Immature natural killer cell (primary cell): ENCODE results near the gene ACER3. TPM values are rescaled to one million over a fixed set of nuclear protein-coding genes. Genes with fewer than 3 reads are reported as not detected.
"Not testable (repeated sequence)": the region's sequence is repeated elsewhere in the genome, so short reads cannot be mapped to it uniquely, and the experiment has no call there.

Experiments
- DNase-seq, 3 donors: peaks; one replicate each; pipeline ENCODE4 v3.0.0; 2022; ENCODE audit warnings: mixed read lengths in 1 of 3
- H3K27ac Mint-ChIP-seq, 6 donors: one replicate each; pipeline ENCODE4 v1.8.0; 2020; ENCODE audit warnings: mixed read lengths in 6 of 6, mild to moderate bottlenecking in 5 of 6, inconsistent platforms in 4 of 6, moderate library complexity in 3 of 6
- H3K27me3 Mint-ChIP-seq, 3 donors: one replicate each; pipeline ENCODE4 v1.8.0; 2020 to 2021; ENCODE audit warnings: low read depth in 3 of 3, mild to moderate bottlenecking in 3 of 3, mixed read lengths in 3 of 3, moderate library complexity in 3 of 3, inconsistent platforms in 1 of 3
- H3K36me3 Mint-ChIP-seq, 3 donors: one replicate each; pipeline ENCODE4 v1.8.0; 2020; ENCODE audit warnings: mixed read lengths in 3 of 3, inconsistent platforms in 2 of 3, mild to moderate bottlenecking in 2 of 3
- H3K4me1 Mint-ChIP-seq, 2 donors: one replicate each; pipeline ENCODE4 v1.8.0; 2020; ENCODE audit warnings: inconsistent platforms in 2 of 2, mild to moderate bottlenecking in 2 of 2, mixed read lengths in 2 of 2, moderate library complexity in 1 of 2
- H3K4me3 Mint-ChIP-seq, 5 donors: one replicate each; pipeline ENCODE4 v1.8.0; 2020; ENCODE audit warnings: mild to moderate bottlenecking in 5 of 5, mixed read lengths in 5 of 5, inconsistent platforms in 3 of 5, moderate library complexity in 3 of 5
- H3K9me3 Mint-ChIP-seq, 6 donors: one replicate each; pipeline ENCODE4 v1.8.0; 2020; ENCODE audit warnings: mild to moderate bottlenecking in 6 of 6, mixed read lengths in 6 of 6, inconsistent platforms in 4 of 6, moderate library complexity in 3 of 6
- polyA plus RNA-seq, 3 donors: library from polyadenylated mRNA; unstranded; fragments of 300-500 nt; fragmentation: Illumina TruSeq; gene quantifications; one replicate each; pipeline ENCODE4 v1.2.3, GENCODE V29; 2021

ACER3 gene
- polyA plus RNA-seq, 3 donors from 2014 or later = 3.3 to 8.4 (median 5.3) TPM

- Mint-ChIP-seq H3K27me3 (peaks cover 1 to 6% (median 2%) of the 10 kb centered on the region in 3 donors), H3K4me3 (no peak overlapping the region), H3K36me3 (no peaks in the 10 kb centered on the region), H3K9me3 (no peaks in the 10 kb centered on the region), H3K27ac (no peak overlapping the region), H3K4me1 (no peaks in the 10 kb centered on the region)
- no peak for DNase-seq
These were observed 16.2 kb upstream of the ACER3 start for GRCh38 chr11:76844511-76844910.

GRCh38 chr11:76845069-76845468, 15.6 kb upstream of the ACER3 start:
- no peak overlapping the region for H3K27ac Mint-ChIP-seq
- H3K27me3 Mint-ChIP-seq = peaks cover 2 to 6% (median 2%) of the 10 kb centered on the region in 3 donors
- no peak for DNase-seq
- no peaks in the 10 kb centered on the region for H3K9me3 Mint-ChIP-seq
- H3K4me3 Mint-ChIP-seq = no peak overlapping the region
- H3K36me3 Mint-ChIP-seq = no peaks in the 10 kb centered on the region
- no peaks in the 10 kb centered on the region for H3K4me1 Mint-ChIP-seq

GRCh38 chr11:76846441-76846840, 14.3 kb upstream of the ACER3 start:
- no peak overlapping the region for H3K27ac Mint-ChIP-seq
- peaks cover 0 to 4% (median 2%) of the 10 kb centered on the region in 3 donors for H3K27me3 Mint-ChIP-seq

DNA sequence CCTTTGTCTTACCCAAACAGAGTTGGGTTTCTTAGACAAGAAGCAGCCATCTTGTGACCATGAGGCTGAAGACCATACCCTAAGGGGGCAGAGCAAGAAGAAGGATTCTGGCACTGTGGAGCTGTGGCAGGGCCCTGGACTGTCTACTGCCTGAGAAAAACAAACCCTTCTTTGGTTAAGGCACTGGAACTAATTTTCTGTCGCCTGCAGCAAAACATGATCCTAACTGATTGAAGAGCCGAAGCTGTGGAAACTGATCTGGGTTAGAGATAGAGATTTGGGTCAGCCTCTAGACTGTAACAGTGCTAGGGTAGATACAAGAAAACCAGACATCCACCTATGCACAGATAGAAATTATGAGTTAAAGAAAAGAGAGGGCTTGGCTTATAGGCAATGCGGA, 11.3 kb upstream of the ACER3 start:
- no peak for DNase-seq
- no peaks in the 10 kb centered on the region for H3K9me3 Mint-ChIP-seq
- no peak overlapping the region for H3K4me3 Mint-ChIP-seq
- no peaks in the 10 kb centered on the region for H3K4me1 Mint-ChIP-seq
- no peaks in the 10 kb centered on the region for H3K36me3 Mint-ChIP-seq
- peaks cover 0 to 4% (median 2%) of the 10 kb centered on the region in 3 donors for H3K27me3 Mint-ChIP-seq
- no peak overlapping the region for H3K27ac Mint-ChIP-seq

More at GRCh38 chr11:76846441-76846840, 14.3 kb upstream of the ACER3 start:
- no peak for DNase-seq
- no peaks in the 10 kb centered on the region for H3K36me3 Mint-ChIP-seq
- no peaks in the 10 kb centered on the region for H3K4me1 Mint-ChIP-seq
- no peak overlapping the region for H3K4me3 Mint-ChIP-seq
- no peaks in the 10 kb centered on the region for H3K9me3 Mint-ChIP-seq

DNA sequence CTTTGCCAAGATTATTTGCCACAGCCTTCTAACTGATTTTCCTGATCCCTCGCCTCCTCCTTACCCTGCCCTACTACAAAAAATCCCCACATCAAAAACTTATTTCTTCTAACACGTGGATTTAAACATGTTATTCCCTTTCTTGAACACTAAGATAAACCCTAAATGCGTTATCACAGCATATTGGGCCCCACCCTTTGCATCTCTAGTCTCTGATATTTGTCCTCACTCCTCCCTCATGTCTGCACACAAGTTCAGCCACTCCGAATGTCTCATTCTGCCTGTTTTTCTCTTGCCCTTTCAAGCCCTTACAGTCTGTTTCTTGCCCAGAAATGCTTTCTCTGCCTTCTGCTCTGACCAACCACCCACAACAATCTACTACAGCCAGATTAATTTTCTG, 10.6 kb upstream of the ACER3 start:
- no peak for DNase-seq
- Mint-ChIP-seq H3K9me3 (no peaks in the 10 kb centered on the region), H3K27me3 (peaks cover 0 to 4% (median 2%) of the 10 kb centered on the region in 3 donors), H3K4me1 (no peaks in the 10 kb centered on the region), H3K36me3 (no peaks in the 10 kb centered on the region), H3K4me3 (no peak overlapping the region), H3K27ac (no peak overlapping the region)

DNA sequence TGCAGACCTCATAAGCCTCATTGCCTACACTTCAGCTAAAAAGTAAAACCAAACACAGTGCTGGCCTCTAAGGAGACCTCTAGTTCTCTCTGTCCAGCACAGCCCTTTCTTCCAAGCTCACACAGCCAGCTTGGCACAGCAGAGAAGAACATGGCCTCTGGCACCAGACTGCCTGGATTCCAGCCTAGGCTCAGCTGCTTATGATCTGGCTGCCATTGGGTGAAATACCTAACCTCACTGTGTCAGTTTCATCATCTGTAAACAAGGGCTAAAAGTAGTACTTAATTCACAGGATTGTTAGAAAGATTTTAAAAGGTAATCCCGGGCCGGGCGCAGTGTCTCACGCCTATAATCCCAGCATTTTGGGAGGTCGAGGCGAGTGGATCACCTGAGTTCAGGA, 9.9 kb upstream of the ACER3 start:
- H3K4me1 Mint-ChIP-seq = no peaks in the 10 kb centered on the region
- no peak for DNase-seq
- no peaks in the 10 kb centered on the region for H3K9me3 Mint-ChIP-seq
- H3K27me3 Mint-ChIP-seq = peaks cover 0 to 4% (median 2%) of the 10 kb centered on the region in 3 donors
- H3K36me3 Mint-ChIP-seq = no peaks in the 10 kb centered on the region
- no peak overlapping the region for H3K4me3 Mint-ChIP-seq
- no peak overlapping the region for H3K27ac Mint-ChIP-seq

GRCh38 chr11:76854709-76855108, 6.0 kb upstream of the ACER3 start:
- Mint-ChIP-seq H3K27me3 (no peaks in the 10 kb centered on the region), H3K4me1 (peaks cover 2 to 5% of the 10 kb centered on the region in 2 donors), H3K9me3 (no peaks in the 10 kb centered on the region), H3K27ac (no peak overlapping the region), H3K4me3 (no peak overlapping the region), H3K36me3 (no peaks in the 10 kb centered on the region)
- DNase-seq = no peak

DNA sequence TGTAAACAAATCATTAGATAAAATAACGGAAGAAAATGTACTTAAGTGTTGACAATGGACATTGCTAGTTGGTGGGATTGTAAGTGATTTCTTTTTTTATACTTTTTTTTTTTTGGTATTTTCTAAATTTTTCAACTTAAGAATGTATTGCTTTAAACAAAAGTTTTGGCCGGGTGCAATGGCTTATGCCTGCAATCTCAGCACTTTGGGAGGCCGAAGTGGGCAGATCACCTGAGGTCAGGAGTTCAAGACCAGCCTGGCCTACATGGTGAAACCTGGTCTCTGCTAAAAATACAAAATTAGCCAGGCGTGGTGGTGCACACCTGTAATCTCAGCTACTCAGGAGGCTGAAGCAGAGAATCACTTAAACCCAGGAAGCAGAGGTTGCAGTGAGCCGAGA, 5.0 kb upstream of the ACER3 start:
- not testable (repeated sequence) for H3K27ac Mint-ChIP-seq

DNA sequence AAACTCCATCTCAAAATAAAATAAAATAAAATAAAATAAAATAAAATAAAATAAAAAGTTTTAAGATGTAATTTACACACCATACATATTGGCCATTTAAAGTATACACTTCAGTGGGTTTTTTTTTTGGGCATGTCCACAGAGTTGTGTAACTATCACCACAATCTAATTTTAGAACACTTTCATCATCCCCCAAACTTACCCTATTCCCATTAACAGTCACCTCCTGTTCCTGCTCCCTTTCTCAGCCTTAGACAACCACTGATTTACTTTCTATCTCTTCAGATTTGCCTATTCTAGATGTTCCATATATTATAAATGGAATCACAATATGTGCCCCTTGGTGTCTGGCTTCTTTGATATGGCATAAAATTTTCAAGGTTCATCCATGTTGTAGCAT, 4.6 kb upstream of the ACER3 start:
- Mint-ChIP-seq H3K9me3 (no peaks in the 10 kb centered on the region), H3K4me3 (no peak overlapping the region), H3K27me3 (no peaks in the 10 kb centered on the region), H3K36me3 (no peaks in the 10 kb centered on the region), H3K4me1 (peaks cover 5% of the 10 kb centered on the region in 2 donors), H3K27ac (no peak overlapping the region)
- DNase-seq = no peak

More for the DNA sequence above, 5.0 kb upstream of the ACER3 start:
- not testable (repeated sequence) for H3K4me1 Mint-ChIP-seq, DNase-seq, H3K9me3 Mint-ChIP-seq, H3K36me3 Mint-ChIP-seq, H3K27me3 Mint-ChIP-seq, H3K4me3 Mint-ChIP-seq

- no peaks in the 10 kb centered on the region for H3K27me3 Mint-ChIP-seq
- H3K36me3 Mint-ChIP-seq = no peaks in the 10 kb centered on the region
- H3K27ac Mint-ChIP-seq = no peak overlapping the region
- H3K4me1 Mint-ChIP-seq = peaks cover 9 to 10% of the 10 kb centered on the region in 2 donors
- no peak for DNase-seq
- no peak overlapping the region for H3K4me3 Mint-ChIP-seq
- H3K9me3 Mint-ChIP-seq = no peaks in the 10 kb centered on the region
These were observed 4.1 kb upstream of the ACER3 start for GRCh38 chr11:76856571-76856970.

DNA sequence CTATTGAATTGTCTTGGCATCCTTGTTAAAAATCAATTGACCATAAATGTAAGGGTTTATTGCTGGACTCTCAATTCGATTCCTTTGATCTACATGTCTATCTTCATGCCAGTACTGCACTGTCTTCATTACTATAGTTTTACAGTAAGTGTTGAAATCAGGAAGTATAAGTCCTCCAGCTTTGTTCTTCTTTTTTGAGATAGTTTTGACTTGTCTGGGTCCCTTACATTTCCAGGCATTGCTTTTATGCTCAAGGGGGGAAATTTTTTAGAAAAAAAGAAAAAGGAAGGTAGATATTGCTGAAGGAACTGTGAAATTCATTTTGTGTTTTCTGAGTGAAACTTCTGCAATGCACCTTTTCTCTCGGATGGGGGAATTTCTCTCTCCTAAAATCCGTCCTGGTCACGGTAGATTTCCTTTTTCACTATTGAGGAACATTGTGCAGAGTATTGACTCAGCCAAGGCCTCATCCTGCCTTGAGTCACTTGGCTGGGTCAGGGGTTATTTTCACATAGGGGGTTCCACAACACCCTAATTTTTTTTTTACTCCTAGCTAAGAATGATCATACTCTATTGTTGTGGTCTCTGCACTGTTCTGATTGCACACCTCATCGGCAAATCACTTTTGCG, 2.8 kb upstream of the ACER3 start:
- DNase-seq = no peak
- H3K4me1 Mint-ChIP-seq = peaks cover 14 to 17% of the 10 kb centered on the region in 2 donors
- H3K9me3 Mint-ChIP-seq = no peaks in the 10 kb centered on the region
- H3K27me3 Mint-ChIP-seq = peaks cover 0 to under 1% (median 0%) of the 10 kb centered on the region in 3 donors
- no peak overlapping the region for H3K4me3 Mint-ChIP-seq
- no peaks in the 10 kb centered on the region for H3K36me3 Mint-ChIP-seq
- peak overlapping the region in 1 of 6 donors; percentile 23 for H3K27ac Mint-ChIP-seq

DNA sequence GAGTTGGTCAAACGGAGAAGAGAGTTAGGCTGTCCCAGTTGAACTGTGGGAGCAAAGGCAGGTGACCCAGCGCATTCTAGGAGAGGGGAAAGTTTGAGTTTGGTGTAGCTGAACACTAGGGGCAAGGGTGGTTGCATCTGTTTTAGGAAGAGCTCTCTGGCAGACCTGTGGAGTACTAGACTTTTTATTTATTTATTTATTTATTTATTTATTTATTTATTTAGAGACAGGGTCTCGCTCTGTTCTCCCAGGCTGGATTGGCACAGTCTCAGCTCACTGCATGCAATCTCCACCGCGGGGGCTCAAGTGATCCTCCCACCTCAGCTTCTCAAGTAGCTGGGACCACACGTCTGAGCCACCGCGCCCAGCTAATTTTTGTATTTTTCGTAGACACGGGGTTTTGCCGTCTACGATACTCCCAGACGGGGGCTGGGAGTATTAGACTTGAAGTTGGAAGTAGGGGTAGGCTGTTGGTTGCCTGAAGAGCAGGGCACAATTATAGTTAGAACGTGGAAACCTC, 950 bp upstream of the ACER3 start:
- no peaks in the 10 kb centered on the region for H3K36me3 Mint-ChIP-seq
- DNase-seq = no peak
- peak overlapping the region; percentile 5 to 84 (median 44) for H3K27ac Mint-ChIP-seq

DNA sequence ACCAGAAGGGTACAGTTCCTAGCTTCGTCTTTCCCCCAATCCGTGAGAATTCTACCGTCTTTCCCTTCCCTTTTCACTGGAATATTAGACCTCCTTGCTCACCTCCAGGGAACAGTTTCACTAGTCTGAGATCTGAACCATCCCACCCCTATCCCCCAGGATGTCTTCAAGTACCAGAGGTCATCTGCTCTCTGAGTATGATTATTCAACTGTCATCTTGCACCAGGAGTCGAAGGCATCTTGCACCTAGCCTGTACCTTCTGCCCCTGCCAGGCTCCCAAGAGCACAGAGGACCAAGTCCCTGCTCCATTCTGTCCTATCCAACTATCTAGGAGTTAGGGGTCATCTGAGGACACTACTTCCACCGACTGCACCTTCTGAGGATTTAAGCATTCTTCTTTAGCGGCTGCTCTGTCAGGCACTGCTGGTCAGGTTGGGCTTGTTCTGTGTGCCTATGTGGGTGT, 804 bp downstream of the ACER3 start:
- peaks cover 16 to 17% of the 10 kb centered on the region in 2 donors for H3K4me1 Mint-ChIP-seq
- peak overlapping the region; percentile 81 to 89 (median 86) for H3K4me3 Mint-ChIP-seq
- no peaks in the 10 kb centered on the region for H3K9me3 Mint-ChIP-seq
- no peaks in the 10 kb centered on the region for H3K36me3 Mint-ChIP-seq
- DNase-seq = no peak
- H3K27ac Mint-ChIP-seq = peak overlapping the region; percentile 34 to 89 (median 69)
- peaks cover 0 to 1% (median 0%) of the 10 kb centered on the region in 3 donors for H3K27me3 Mint-ChIP-seq

More for the DNA sequence above, 950 bp upstream of the ACER3 start:
- H3K27me3 Mint-ChIP-seq = peaks cover 0 to 1% (median 0%) of the 10 kb centered on the region in 3 donors
- H3K4me1 Mint-ChIP-seq = peaks cover 16 to 17% of the 10 kb centered on the region in 2 donors
- H3K4me3 Mint-ChIP-seq = peak overlapping the region; percentile 59 to 76 (median 73)
- H3K9me3 Mint-ChIP-seq = no peaks in the 10 kb centered on the region

DNA sequence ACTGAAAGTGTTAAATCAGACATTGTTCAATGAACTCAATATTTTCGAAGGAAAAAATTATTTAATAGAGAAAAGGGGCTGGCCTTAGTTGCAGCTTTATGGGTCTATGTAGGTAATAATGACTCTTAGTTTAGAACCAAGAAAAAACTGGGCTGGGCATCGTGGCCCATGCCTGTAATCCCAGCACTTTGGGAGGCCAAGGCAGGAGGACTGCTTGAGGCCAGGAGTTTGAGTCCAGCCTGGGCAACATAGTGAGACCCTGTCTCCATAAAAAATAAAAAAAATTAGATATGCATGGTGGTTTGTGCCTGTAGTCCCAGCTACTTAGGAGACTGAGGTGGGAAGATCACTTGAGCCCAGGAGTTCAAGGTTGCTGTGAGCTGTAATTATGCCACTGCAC, 2.1 kb downstream of the ACER3 start:
- not testable (repeated sequence) for H3K4me3 Mint-ChIP-seq, H3K9me3 Mint-ChIP-seq, DNase-seq, H3K36me3 Mint-ChIP-seq, H3K27me3 Mint-ChIP-seq, H3K27ac Mint-ChIP-seq
- peaks cover 16 to 17% of the 10 kb centered on the region in 2 donors for H3K4me1 Mint-ChIP-seq
